CD1c-positive myeloid dendritic cell (primary cell): Measurements from ENCODE around the gene SLC2A9.
A peak's percentile ranks its signal among the peaks of the same experiment; 100 is the strongest.
"Not testable (repeated sequence)": the region's sequence is repeated elsewhere in the genome, so short reads cannot be mapped to it uniquely, and the experiment has no call there.

ENCODE experiments used
- DNase-seq: peaks from one replicate; pipeline ENCODE4 v3.0.0-alpha.2; 2016; ENCODE audit errors: extremely low spot score

Gene SLC2A9

DNA sequence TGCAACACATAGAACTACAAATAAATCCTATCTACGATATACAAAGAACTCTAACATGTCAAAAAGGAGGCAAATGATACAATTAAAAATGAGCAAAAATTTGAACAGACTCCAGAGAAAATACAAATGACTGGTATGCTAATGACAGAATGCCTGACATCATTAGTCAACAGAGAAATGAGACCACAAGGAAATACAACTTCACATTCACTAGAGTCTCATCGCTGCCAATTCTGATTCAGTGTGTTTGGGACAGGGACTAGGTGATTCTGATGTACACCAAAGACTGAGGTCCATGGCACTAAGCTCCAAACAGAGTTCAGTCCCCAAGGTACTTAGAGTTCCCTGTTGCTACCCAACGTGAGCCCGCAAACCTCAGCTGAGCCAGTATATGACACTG, 23.4 kb downstream of the SLC2A9 start:
- DNase-seq: no peak

DNA sequence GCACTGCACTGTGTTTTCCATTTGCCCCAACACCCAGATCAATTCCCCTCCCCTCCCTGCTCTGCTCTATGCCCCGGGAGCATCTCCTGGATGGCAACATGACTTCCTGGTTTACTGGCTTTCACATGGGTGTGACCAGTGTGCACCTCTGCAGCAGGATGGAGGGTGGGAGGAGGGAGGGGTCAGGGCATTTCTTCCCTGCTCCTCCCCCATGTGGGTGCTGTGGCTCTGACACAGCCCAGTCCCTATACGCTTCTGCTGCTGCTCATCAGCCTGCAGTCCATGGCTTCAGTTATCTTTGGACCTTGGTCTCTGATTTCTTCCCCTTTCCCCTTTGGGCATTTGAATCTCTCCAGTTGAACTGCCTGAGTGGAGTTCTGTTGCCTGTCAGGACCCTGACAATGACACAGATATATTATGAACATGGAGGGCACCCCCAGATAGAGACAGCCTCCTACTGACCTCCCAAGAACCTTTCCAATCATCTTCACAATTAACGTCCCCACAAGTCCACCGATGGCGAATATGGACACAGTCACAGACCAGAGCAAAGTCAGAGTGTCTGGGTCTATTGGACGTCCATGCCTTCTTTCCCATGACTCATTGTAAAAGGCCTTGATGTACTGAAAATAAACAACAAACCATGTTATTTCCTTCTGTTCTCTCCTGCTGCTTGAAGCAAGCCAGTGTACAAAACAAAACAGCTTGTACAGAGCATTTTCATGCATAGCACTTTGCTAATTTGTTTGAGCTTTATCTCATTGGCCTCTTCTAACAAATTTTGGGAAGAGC, 24.8 kb downstream of the SLC2A9 start:
- DNase-seq: no peak

DNA sequence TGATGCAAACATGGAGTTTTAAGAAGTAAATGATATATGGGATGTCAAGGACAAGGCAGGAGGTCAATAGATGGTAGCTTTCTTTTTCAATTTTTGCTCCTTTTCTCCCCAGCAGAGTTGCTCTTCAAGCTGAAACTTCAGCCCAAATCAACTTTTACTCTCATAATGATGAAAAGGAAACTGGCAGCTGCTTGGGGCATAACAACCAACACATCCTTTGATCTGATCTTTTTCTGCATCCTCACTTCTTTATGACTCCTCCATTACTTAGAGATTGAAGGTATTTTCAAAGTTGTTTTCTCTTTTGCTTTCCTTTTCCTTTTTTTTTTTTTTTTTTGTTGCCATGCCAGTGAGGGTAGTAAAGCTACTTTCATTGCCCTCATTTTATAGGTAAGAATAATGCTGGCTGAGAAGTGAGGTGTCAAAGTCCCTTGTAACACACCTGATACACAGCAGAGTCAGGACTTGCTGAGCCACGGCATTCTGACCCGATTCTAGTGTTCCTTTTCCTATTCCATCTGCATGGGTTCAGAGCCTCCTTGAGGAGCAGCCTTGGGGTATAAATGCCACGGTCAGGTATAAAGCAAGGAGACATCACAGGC, 26.9 kb downstream of the SLC2A9 start:
- DNase-seq: no peak

DNA sequence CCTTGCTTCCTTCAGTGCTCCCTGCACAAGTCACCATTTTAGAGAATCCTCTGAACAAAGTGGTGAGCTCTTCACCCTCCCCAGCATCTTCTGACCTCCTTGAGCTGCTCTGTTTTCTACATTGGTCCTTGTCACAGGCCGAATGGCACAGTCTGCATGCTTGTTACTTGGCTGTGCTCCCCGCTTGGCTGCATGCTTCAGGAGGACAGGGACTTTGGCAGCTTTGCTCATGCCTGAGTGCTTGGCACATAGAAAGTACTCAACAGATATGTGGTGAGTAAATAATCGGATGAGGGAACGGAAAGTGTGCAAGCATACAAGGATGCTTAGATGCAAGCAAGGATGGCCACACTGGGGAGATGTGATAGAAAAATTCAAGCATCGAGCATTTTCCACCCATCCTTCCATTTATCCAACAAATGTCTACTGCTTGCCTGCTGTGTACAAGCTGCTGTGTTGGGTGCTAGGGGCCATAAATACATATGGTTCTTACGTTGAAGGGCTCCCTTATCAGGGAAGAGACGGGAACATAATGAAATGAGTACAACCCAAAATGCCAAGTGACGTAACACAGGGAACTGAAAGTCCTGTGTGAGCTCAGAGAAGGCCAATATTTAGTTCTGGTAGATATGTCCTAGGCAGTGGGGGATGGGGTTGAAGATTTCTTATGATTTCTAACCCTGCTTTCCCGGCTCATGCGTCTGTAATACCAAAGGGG, 31.2 kb downstream of the SLC2A9 start:
- DNase-seq: peak; percentile 72

DNA sequence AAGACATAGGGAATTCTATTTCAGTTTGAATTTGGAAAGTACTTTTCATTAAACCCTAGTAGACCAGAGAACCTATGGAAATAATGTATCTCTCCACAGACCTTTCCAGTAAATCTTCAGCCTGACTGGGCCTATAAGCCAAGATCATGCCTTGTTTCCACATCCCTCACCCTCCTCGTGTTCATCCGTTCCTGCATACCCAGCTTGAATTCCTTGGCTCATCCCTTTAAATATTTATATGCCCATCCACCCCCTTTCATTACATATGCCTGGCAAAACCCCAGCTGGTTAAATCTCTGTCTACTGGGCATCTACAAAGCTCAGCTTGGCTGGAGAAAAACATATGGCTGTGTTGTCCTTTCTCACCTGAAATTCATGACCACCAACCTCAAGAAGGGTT, 32.4 kb downstream of the SLC2A9 start:
- DNase-seq: no peak

DNA sequence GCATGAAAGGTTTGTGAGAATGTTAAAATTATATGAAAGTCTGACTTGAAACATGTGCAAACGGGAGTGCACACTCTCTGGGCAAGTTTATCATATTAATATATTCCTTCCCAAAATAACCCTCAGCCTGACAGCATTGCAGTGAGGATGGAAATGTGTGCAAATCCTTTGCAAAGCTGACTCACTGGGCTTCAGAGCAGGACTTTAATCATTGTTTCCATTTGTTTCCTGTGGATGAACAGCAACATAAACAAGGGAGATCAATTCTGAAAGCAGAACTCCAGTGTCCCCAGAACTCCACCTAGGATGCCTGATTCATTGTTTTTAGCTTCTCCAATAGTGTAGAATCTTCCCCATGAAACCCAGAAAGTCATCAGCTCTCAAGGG, 32.9 kb downstream of the SLC2A9 start:
- peak; percentile 6 for DNase-seq

DNA sequence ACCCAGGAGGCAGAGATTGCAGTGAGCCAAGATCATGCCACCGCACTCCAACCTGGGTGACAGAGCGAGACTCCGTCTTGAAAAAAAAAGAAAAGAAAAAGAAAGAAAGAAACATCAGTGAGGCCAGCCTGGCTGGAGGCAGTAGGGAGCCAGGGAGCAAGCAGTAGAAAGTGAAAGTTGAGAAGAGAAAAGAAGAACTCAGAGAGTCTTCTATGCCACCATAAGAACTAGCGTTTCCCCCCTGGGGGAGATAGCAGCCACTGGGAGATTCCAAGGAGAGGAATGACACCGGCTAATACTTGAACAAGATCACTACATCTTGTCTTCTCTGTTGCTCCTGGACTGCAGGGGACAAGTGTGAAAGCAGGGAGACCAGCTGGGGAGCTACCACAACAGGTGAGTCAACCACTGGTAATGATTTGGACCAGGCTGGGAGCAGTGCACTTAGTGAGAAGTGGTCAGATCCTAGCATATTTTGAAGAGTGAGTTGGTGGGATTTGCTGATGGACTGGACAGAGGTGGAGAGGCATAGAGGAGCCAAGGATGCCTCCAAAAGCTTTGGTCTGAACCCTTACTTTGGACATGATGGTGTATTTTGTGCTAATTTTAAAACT, 33.4 kb downstream of the SLC2A9 start:
- no peak for DNase-seq

DNA sequence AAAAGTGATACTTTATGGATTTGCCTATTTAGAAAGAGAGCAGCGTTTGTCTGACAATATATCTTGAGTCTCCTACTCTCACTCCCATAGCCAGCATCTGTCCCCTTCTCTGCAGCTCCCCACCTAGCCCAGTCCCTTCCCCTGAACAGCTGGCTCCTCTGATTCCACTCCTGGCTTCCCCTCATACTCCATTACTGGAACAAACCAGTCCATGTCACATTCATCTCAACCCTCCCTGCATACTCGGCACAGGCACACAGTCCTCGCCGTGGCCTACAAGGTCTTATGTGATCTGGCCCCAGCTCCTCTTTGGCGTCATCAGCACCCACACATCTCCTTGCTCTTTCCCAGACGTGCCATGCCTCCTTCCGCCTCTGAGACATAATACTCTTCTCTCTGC, 36.7 kb downstream of the SLC2A9 start:
- DNase-seq: no peak

DNA sequence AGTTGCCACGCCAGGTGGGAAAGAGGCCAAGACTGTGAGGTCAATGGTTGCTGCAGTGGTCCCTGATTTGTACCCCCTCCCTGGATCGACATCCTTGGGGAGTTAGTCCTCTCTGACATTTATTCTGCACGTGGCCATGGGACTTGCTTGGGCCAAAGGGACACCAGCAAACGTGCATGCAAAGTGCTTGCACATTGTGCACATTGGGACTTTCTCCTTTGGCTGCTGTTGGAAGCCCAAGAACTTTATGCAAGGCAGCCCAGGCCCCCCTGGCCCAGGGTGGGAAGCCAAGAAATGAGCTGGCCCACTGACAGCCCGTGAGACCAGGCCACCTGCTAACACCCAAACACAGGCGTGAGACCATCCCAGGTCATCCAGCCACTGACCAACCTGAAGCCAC, 38.1 kb downstream of the SLC2A9 start:
- no peak for DNase-seq

DNA sequence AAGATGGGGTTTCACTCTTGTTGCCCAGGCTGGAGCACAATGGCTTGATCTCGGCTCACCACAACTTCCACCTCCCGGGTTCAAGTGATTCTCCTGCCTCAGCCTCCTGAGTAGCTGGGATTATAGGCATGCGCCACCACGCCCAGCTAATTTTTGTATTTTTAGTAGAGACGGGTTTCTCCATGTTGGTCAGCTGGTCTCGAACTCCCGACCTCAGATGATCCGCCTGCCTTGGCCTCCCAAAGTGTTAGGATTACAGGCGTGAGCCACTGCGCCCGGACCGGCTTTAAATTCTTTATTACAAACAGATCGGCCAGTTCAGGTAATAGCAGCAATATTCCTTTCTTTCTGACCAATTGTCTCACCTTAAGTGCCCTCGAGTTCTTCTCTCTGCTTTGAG, 39.4 kb downstream of the SLC2A9 start:
- DNase-seq: not testable (repeated sequence)

DNA sequence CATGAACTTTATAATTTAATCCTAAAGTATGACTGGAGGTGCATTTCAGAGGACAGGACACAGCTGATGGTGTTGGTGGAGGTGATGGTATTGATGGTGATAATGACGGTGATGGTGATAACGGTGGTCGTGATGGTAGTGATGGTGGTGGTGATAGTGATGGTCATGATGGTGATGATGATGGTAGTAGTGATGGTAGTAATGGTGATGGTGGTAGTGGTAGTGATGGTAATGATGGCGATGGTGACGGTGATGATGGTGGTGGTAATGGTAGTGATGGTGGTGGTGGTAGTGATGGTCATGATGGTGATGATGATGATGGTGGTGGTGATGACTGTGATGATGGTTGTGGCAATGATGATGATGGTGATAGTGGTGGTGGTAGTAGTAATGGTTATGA, 40.4 kb downstream of the SLC2A9 start:
- DNase-seq: no peak

DNA sequence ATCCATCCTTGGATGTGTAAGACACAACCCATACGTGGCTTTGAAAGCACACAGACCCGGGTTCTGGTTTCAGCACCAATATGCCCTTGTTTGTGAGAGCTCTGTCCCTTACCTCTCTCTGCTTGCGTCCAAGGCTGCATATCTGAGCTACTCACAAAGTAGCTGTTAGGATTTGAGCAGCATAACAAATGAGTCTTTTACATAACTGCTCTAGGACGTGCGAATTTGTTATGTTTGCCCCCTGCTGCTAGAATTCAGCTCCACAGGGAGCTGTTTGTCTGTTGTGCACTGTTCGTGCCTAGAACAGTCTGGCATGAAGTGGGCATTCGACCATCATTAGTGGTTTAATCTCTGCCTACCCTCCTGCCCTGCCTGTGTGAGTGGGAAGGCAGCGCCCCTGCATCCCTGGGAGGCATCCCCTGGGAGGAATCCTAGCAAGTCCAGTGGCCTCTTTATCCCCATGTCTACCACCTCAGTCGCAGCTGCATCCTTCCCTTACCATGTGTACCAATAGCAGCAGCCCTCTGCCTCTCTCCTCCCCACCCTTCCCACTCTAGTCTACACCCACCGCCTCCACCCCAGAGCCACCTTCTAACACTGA, 42.1 kb downstream of the SLC2A9 start:
- no peak for DNase-seq

DNA sequence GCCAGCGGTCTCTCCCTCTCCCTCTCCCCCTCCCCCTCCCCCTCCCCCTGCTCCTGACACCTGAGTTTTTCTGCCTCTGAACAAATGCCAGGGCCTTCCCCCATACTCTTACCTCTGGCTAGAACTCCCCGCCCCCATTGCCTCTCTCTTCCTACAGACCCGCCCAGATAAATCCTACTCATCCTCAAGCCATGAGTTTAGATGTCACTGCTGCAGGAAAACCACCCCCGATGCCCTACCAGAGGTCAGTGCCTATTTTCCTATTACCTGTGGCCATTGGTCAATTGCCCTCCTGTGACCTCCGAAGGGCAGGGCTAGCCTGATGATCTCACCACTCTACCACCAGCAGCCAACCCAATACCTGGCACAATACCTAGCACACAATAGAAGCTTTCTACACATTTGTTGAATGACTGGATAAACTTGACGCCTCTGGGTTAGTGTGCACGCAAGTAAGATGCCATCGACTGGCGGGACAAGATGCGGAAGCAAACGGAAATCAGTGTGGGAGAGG, 43.7 kb downstream of the SLC2A9 start:
- DNase-seq: no peak

DNA sequence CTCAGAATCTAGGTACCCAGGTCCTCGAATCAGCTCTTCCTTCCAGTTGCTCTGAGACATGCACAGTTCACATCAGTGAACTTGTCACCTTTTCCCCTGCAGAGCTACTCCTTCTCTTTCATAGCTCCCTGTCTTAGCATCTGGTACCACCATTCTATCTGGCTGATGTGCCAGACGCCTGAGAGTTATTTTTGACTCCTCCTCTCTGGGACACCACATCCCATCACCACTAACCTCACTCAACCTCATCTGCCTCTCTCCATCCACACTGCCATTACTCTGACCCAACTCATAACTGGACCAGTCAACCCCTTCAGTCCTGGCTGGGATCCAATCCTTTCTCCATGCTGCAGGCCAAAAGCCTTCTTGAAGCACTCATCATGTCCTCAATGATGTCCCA, 44.5 kb downstream of the SLC2A9 start:
- no peak for DNase-seq

DNA sequence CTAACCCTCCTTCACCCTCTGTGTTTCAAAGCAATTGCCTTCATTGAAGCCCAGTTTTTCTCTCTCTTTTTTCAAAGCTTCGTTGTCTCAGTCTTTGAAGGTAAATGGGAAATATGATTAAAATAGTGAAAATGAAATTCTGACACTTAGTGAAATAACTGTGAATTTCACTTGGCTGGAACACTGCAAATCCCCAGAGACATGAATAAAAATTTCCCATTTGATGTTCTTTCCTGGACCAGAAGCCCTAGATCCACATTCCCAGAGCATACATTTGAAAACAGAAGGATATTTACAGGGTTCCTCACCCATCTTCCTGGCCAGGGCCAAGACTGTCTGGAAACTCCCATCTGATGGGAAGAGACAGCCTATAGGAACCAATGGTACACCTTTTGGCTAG, 45.0 kb downstream of the SLC2A9 start:
- no peak for DNase-seq

DNA sequence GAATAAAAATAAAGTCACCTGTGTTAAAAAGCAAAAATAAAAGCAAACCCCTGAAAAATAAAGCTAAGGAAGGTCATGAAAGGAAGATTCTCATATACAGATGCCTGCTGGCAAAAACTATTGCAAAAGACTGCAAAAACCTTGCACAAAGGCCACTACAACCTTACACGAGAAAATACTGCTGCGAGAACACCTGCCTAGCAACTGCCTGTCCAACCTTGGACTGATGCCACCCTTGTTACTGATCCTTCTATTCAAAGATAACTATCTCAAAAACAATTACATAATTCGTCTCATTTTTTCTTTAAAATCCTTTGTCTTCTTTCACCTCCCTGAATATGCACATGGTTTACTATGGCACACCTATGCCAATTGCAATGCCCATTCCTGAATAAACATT, 49.6 kb downstream of the SLC2A9 start:
- no peak for DNase-seq

DNA sequence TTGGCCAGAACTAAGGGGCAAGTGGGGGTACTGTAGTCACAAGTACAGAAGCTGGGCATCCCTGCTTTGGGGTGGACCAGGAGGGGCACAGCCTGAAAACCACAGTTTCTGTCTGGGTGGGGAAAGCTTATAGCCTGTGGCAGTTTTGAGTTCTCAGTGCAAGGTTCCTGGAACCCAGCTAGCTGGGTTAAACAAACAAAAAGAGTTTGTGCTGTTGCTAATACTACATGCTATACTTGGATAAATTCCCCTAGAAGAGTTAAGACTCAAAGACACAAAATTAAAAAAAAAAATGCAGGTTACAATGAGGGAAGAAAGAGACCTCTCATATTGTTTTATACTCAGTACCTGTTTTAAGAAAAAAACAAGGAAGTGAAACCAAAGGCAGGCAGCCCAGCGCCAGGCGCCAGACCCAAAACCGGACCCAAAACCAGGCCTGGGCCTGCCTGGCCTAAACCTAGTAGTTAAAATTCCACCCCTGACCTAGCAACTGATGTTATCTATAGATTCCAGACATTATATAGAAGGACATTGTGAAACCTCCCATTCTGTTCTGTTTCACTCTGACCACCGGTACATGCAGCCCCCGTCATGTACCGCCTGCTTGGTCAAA, 50.8 kb downstream of the SLC2A9 start:
- DNase-seq: peak; percentile 9

DNA sequence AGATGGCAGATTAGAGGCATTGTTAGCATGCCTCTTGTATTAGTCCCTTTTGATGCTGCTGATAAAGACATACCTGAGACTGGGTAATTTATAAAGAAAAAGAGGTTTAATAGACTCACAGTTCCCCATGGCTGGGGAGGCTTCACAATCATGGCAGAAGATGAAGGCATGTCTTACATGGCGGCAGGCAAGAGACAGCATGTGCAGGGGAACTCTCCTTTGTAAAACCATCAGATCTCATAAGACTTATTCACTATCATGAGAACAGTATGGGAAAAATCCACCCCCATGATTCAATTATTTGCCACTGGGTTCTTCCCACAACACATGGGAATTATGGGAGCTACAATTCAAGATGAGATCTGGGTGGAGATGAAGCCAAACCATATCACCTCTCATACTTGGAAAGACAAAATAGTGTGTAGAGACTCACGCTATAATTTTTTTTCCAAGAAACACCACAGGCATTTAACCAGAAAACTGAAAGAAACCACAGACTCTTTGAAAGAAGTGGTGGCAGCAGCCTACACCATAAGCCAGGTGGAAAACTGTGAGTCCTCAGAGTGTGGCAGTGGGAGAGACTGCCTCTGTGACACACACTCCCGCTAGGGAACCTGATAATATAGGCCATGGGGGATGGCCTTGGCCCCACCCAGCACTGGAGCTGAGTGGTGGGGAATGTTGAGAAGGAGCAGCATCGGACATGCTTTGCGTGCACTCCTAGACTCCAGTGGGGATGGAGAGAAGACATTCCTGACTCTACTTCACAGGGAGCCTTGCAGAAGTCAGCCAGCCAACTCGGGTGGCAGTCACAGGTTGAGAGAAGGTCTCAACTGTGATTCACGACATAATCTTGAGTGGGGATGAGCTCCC, 51.5 kb downstream of the SLC2A9 start:
- no peak for DNase-seq

DNA sequence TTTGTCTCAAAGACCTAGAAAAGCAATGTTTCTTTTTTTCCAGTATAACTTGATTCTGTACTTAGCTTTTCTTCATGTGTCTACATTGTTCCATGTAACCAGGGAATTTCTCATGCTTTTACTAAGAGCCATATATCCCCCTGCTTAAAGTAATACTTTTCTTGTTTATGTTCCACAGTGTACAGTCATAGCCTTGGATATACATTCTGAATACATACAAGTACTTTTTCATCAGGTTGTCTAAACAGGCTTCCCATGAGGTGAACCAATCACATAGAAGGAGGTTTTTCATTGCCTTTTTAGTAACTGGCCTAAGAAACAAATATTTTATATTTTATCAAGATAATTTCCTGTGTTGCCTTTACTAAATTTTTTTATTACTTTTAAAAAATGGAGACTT, 52.8 kb downstream of the SLC2A9 start:
- no peak for DNase-seq

DNA sequence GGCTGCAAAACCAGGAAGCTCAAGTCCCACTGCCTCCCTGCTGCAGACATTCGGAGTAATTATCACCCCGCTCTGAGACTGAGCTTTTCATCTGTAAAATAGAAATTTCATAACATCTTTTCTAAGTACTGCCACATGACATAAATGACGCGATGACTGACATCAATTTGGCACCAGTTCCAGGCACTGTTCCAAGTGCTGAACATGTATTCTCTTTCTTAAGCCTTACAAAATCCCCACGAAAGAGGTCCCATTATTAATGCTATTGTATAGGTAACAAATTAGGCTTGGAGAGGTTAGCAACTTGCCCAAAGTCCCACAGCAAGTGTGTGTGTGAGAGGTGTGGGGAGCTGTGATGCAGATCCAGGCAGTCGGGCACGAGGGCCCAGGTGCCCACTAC, 56.4 kb downstream of the SLC2A9 start:
- no peak for DNase-seq

DNA sequence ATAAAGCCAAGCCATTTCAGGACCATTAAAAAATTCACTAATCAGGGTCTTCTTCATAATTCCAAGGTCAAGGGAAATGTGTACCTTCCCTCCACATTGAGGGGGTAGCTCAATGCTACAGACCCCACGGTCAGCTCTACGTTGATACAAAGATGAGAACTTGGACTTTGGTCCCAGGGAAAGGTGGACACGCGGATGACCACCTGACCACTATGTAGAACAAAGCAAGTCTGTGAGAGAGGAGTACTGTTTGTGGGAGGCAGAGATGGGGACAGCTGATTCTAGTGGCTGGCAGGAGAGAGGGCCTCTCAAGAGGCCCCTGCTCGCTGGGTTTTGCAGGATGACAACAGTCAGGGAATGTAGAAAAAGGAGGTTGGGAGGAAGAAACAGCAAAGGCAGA, 58.0 kb downstream of the SLC2A9 start:
- no peak for DNase-seq
